ENCODE results near the gene ANKDD1B. TPM values are rescaled to one million over a fixed set of nuclear protein-coding genes. Genes with fewer than 3 reads are reported as not detected.

The ANKDD1B gene
- total and polyA plus RNA-seq, 2 experiments from 2014 or later: 0.40 to 0.73 TPM

DNA sequence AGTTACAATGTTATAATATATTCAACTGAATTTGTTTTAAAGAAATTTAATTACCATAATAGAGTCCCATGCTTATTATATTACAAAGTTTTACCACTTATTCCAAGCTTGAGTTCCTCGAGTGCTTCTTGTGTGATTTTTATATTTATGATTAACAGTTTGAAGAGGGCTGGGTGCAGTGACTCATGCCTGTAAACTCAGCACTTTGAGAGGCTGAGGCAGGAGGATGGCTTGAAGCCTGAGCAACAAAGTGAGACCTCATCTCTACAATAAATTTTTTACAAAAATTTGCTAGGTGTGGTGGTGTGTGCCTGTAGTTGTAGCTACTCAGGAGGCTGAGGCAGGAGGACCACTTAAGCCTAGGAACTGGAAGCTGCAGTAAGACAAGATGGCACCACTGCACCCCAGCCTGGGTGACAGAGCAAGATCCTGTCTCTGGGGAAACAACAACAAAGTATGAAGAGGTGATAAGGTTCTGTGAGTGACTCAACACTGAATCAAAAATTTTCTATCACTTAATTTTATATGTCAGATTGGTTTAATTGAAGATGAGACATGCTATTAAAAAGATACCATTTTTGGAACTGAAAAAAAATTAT lies 96.8 kb downstream of the ANKDD1B start:
- Mint-ChIP-seq H3K4me3 (no peak overlapping the region), H3K4me1 (no peaks in the 10 kb centered on the region), H3K27ac (no peak overlapping the region), H3K36me3 (ENCODE audit: low read depth) (peaks cover 18% of the 10 kb centered on the region; the same call in 2 of the 3 replicates), H3K9me3 (no peaks in the 10 kb centered on the region), H3K27me3 (ENCODE audit: insufficient read depth, low read depth, poor library complexity) (peaks cover 2% of the 10 kb centered on the region)
- H3K4me2 ChIP-seq: no peak overlapping the region
- TF ChIP-seq JUNB (IDR thresholded peaks at IDR 0.05; ENCODE audit: unreplicated experiment) (no peak), POLR2AphosphoS5 (IDR thresholded peaks at IDR 0.05; ENCODE audit: low read depth) (no peak), EZH2 (IDR thresholded peaks at IDR 0.05; ENCODE audit: low read depth, unreplicated experiment) (no peak), CREB1 (CRISPR knock-in tag; IDR thresholded peaks at IDR 0.05; ENCODE audit: low read depth) (no peak), ZNF114 (CRISPR knock-in tag; IDR thresholded peaks at IDR 0.05) (no peak), STAT1 (IDR thresholded peaks at IDR 0.05; ENCODE audit: unreplicated experiment) (no peak), ZNF331 (CRISPR knock-in tag; IDR thresholded peaks at IDR 0.05; ENCODE audit: low read depth) (no peak), EZH2phosphoT487 (IDR thresholded peaks at IDR 0.05; ENCODE audit: unreplicated experiment) (no peak), NANOG (IDR thresholded peaks at IDR 0.05; ENCODE audit: borderline replicate concordance) (no peak)
- TF ChIP-seq, protein P1, sequence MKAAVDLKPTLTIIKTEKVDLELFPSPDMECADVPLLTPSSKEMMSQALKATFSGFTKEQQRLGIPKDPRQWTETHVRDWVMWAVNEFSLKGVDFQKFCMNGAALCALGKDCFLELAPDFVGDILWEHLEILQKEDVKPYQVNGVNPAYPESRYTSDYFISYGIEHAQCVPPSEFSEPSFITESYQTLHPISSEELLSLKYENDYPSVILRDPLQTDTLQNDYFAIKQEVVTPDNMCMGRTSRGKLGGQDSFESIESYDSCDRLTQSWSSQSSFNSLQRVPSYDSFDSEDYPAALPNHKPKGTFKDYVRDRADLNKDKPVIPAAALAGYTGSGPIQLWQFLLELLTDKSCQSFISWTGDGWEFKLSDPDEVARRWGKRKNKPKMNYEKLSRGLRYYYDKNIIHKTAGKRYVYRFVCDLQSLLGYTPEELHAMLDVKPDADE (IDR thresholded peaks at IDR 0.05): no peak
- TF ChIP-seq, protein P2, sequence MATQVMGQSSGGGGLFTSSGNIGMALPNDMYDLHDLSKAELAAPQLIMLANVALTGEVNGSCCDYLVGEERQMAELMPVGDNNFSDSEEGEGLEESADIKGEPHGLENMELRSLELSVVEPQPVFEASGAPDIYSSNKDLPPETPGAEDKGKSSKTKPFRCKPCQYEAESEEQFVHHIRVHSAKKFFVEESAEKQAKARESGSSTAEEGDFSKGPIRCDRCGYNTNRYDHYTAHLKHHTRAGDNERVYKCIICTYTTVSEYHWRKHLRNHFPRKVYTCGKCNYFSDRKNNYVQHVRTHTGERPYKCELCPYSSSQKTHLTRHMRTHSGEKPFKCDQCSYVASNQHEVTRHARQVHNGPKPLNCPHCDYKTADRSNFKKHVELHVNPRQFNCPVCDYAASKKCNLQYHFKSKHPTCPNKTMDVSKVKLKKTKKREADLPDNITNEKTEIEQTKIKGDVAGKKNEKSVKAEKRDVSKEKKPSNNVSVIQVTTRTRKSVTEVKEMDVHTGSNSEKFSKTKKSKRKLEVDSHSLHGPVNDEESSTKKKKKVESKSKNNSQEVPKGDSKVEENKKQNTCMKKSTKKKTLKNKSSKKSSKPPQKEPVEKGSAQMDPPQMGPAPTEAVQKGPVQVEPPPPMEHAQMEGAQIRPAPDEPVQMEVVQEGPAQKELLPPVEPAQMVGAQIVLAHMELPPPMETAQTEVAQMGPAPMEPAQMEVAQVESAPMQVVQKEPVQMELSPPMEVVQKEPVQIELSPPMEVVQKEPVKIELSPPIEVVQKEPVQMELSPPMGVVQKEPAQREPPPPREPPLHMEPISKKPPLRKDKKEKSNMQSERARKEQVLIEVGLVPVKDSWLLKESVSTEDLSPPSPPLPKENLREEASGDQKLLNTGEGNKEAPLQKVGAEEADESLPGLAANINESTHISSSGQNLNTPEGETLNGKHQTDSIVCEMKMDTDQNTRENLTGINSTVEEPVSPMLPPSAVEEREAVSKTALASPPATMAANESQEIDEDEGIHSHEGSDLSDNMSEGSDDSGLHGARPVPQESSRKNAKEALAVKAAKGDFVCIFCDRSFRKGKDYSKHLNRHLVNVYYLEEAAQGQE (IDR thresholded peaks at IDR 0.05; ENCODE audit: unreplicated experiment): no peak
- TF ChIP-seq, protein P3, sequence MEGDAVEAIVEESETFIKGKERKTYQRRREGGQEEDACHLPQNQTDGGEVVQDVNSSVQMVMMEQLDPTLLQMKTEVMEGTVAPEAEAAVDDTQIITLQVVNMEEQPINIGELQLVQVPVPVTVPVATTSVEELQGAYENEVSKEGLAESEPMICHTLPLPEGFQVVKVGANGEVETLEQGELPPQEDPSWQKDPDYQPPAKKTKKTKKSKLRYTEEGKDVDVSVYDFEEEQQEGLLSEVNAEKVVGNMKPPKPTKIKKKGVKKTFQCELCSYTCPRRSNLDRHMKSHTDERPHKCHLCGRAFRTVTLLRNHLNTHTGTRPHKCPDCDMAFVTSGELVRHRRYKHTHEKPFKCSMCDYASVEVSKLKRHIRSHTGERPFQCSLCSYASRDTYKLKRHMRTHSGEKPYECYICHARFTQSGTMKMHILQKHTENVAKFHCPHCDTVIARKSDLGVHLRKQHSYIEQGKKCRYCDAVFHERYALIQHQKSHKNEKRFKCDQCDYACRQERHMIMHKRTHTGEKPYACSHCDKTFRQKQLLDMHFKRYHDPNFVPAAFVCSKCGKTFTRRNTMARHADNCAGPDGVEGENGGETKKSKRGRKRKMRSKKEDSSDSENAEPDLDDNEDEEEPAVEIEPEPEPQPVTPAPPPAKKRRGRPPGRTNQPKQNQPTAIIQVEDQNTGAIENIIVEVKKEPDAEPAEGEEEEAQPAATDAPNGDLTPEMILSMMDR (conservative IDR thresholded peaks at IDR 0.05; ENCODE audit: low read depth in 2 of 2): no peak
- TF ChIP-seq, protein P4, sequence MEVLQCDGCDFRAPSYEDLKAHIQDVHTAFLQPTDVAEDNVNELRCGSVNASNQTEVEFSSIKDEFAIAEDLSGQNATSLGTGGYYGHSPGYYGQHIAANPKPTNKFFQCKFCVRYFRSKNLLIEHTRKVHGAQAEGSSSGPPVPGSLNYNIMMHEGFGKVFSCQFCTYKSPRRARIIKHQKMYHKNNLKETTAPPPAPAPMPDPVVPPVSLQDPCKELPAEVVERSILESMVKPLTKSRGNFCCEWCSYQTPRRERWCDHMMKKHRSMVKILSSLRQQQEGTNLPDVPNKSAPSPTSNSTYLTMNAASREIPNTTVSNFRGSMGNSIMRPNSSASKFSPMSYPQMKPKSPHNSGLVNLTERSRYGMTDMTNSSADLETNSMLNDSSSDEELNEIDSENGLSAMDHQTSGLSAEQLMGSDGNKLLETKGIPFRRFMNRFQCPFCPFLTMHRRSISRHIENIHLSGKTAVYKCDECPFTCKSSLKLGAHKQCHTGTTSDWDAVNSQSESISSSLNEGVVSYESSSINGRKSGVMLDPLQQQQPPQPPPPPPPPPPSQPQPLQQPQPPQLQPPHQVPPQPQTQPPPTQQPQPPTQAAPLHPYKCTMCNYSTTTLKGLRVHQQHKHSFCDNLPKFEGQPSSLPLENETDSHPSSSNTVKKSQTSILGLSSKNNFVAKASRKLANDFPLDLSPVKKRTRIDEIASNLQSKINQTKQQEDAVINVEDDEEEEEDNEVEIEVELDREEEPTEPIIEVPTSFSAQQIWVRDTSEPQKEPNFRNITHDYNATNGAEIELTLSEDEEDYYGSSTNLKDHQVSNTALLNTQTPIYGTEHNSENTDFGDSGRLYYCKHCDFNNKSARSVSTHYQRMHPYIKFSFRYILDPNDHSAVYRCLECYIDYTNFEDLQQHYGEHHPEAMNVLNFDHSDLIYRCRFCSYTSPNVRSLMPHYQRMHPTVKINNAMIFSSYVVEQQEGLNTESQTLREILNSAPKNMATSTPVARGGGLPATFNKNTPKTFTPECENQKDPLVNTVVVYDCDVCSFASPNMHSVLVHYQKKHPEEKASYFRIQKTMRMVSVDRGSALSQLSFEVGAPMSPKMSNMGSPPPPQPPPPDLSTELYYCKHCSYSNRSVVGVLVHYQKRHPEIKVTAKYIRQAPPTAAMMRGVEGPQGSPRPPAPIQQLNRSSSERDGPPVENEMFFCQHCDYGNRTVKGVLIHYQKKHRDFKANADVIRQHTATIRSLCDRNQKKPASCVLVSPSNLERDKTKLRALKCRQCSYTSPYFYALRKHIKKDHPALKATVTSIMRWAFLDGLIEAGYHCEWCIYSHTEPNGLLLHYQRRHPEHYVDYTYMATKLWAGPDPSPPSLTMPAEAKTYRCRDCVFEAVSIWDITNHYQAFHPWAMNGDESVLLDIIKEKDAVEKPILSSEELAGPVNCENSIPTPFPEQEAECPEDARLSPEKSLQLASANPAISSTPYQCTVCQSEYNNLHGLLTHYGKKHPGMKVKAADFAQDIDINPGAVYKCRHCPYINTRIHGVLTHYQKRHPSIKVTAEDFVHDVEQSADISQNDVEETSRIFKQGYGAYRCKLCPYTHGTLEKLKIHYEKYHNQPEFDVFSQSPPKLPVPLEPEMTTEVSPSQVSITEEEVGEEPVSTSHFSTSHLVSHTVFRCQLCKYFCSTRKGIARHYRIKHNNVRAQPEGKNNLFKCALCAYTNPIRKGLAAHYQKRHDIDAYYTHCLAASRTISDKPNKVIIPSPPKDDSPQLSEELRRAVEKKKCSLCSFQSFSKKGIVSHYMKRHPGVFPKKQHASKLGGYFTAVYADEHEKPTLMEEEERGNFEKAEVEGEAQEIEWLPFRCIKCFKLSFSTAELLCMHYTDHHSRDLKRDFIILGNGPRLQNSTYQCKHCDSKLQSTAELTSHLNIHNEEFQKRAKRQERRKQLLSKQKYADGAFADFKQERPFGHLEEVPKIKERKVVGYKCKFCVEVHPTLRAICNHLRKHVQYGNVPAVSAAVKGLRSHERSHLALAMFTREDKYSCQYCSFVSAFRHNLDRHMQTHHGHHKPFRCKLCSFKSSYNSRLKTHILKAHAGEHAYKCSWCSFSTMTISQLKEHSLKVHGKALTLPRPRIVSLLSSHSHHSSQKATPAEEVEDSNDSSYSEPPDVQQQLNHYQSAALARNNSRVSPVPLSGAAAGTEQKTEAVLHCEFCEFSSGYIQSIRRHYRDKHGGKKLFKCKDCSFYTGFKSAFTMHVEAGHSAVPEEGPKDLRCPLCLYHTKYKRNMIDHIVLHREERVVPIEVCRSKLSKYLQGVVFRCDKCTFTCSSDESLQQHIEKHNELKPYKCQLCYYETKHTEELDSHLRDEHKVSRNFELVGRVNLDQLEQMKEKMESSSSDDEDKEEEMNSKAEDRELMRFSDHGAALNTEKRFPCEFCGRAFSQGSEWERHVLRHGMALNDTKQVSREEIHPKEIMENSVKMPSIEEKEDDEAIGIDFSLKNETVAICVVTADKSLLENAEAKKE (CRISPR knock-in tag; IDR thresholded peaks at IDR 0.05): no peak
- DNase-seq (ENCODE audit: low spot score): no peak
- no peak overlapping the region for H3K4me3 ChIP-seq
- H3F3A ChIP-seq (replicated peaks; ENCODE audit: low read depth): no peaks in the 10 kb centered on the region
- no peak overlapping the region for H2AFZ ChIP-seq
- no peaks in the 10 kb centered on the region for H4K20me1 ChIP-seq (replicated peaks; ENCODE audit: insufficient read depth)
- H3K79me2 ChIP-seq (replicated peaks; ENCODE audit: insufficient read depth): peaks cover 10% of the 10 kb centered on the region; the same call in 1 of the 2 replicates
- no peaks in the 10 kb centered on the region for H3K27me3 ChIP-seq (ENCODE audit: insufficient read depth)
- H3K9me2 ChIP-seq (ENCODE audit: insufficient read depth): no peaks in the 10 kb centered on the region
- no peak for ATAC-seq
- H3K36me3 ChIP-seq (ENCODE audit: insufficient read depth): 0 out of 2 replicates have a peak, but pooled peaks cover 15% of the 10 kb centered on the region
- H3K27ac ChIP-seq (ENCODE audit: low read depth): no peak overlapping the region
- no peaks in the 10 kb centered on the region for H3K4me1 ChIP-seq (ENCODE audit: insufficient read depth)

All from GM23338 (cell line).